Mucosa of descending colon (tissue), 3 donors: Measurements from ENCODE around the gene KRTAP20-4. TPM values are rescaled to one million over a fixed set of nuclear protein-coding genes. Genes with fewer than 3 reads are reported as not detected.

Experiments used
- ATAC-seq: fragments of 200-7000 bp; cut with Tn5 transposase; one replicate; pipeline ENCODE4 v1.9.1; 2020; ENCODE audit warnings: mild to moderate bottlenecking, moderate library complexity
- DNase-seq, 3 donors: peaks; one replicate each; pipeline ENCODE4 v3.0.0-alpha.2; 2020
- H3K36me3 ChIP-seq: fragments of 200-600 bp; one replicate; pipeline ENCODE4 v1.8.0; 2021; ENCODE audit warnings: low read depth, mild to moderate bottlenecking
- H3K4me1 ChIP-seq: fragments of 200-600 bp; one replicate; pipeline ENCODE4 v1.8.0; 2021; ENCODE audit warnings: low read depth, mild to moderate bottlenecking
- H3K4me3 ChIP-seq: fragments of 200-600 bp; one replicate; pipeline ENCODE4 v1.8.0; 2021; ENCODE audit warnings: mild to moderate bottlenecking
- H3K9me3 ChIP-seq: fragments of 200-600 bp; one replicate; pipeline ENCODE4 v1.8.0; 2021; ENCODE audit warnings: mild to moderate bottlenecking
- CTCF ChIP-seq: fragments of 200-600 bp; IDR thresholded peaks from one replicate; pipeline ENCODE4 v1.8.0; 2022; ENCODE audit warnings: antibody characterized with exemption, mild to moderate bottlenecking
- intact Hi-C, 2 donors: fragments of 100-400 bp; cut with DNase I in 1 of 2; cut with micrococcal nuclease in 1 of 2; formaldehyde crosslinking; loops; one replicate each; pipeline versions ENCODE4 v1.11.0 to v1.11.1; 2022; cut with DNase I, micrococcal nuclease
- long read RNA-seq, 2 donors: library from polyadenylated mRNA; unstranded; transcript quantifications; one replicate each; pipeline ENCODE4 v2.0.0, GENCODE V29; 2019 to 2021
- total RNA-seq, 3 donors: library from RNA; stranded (reverse); fragmentation: NEBNext Ultra II Directional in 2 of 3; extraction: Animal tissue kit (Norgen Biotek cat#: 25700) in 2 of 3; gene quantifications; one replicate each; pipeline versions ENCODE4 v1.2.1 to v1.2.4, GENCODE V29; 2021 to 2023
- donor health status: DM: no; HTN: no; CAD: no; lungs with moderate emphysema.
- donor health status: DM: no; HTN: no; CAD: no.
- donor health status: DM: no; HTN: yes; CAD: no.

The KRTAP20-4 gene
- total RNA-seq = not detected
- long read RNA-seq, donor 1 = 0 reads
- long read RNA-seq, donor 2 = 0 reads

- intact Hi-C loops = no loop called here
- TF ChIP-seq CTCF = no peak
- DNase-seq (no peak), ATAC-seq (no peak)
- no peaks in the 10 kb centered on the region for H3K36me3 ChIP-seq
- no peaks in the 10 kb centered on the region for H3K4me1 ChIP-seq
- no peak within 1 kb of the TSS for H3K4me3 ChIP-seq
- H3K9me3 ChIP-seq = peaks cover 53% of the 10 kb centered on the region
These were observed at the start of gene KRTAP20-4 for GRCh38 chr21:30620522-30620921. KRTAP20-4 (plus strand) TSS chr21:30620627.

GRCh38 chr21:30577766-30578165 is 42.7 kb upstream of the KRTAP20-4 start:
- Histone ChIP-seq H3K4me1 (no peaks in the 10 kb centered on the region), H3K4me3 (no peak overlapping the region), H3K36me3 (no peaks in the 10 kb centered on the region), H3K9me3 (peaks cover 44% of the 10 kb centered on the region)
- DNase-seq = no peak
- intact Hi-C loops = no loop called here
- no peak for ATAC-seq
- TF ChIP-seq CTCF = no peak

GRCh38 chr21:30579346-30579745 is 41.1 kb upstream of the KRTAP20-4 start:
- ATAC-seq = no peak
- no peaks in the 10 kb centered on the region for H3K4me1 ChIP-seq
- peaks cover 43% of the 10 kb centered on the region for H3K9me3 ChIP-seq
- no peak for TF ChIP-seq CTCF
- H3K36me3 ChIP-seq = no peaks in the 10 kb centered on the region
- DNase-seq = no peak
- intact Hi-C loops = no loop called here
- no peak overlapping the region for H3K4me3 ChIP-seq

GRCh38 chr21:30580132-30580531 is 40.3 kb upstream of the KRTAP20-4 start:
- intact Hi-C loops = no loop called here
- H3K36me3 ChIP-seq = no peaks in the 10 kb centered on the region
- H3K9me3 ChIP-seq = peaks cover 50% of the 10 kb centered on the region
- no peak for DNase-seq
- H3K4me1 ChIP-seq = no peaks in the 10 kb centered on the region
- no peak for ATAC-seq
- no peak for TF ChIP-seq CTCF
- H3K4me3 ChIP-seq = no peak overlapping the region

GRCh38 chr21:30582870-30583269 is 37.6 kb upstream of the KRTAP20-4 start:
- TF ChIP-seq CTCF = no peak
- Histone ChIP-seq H3K4me1 (no peaks in the 10 kb centered on the region), H3K4me3 (no peak overlapping the region), H3K36me3 (no peaks in the 10 kb centered on the region), H3K9me3 (peaks cover 42% of the 10 kb centered on the region)
- no peak for ATAC-seq
- intact Hi-C loops = no loop called here
- no peak for DNase-seq

- intact Hi-C loops = no loop called here
- no peak for DNase-seq
- no peak within 1 kb of the TSS for H3K4me3 ChIP-seq
- H3K4me1 ChIP-seq = no peaks in the 10 kb centered on the region
- no peak for ATAC-seq
- H3K9me3 ChIP-seq = peaks cover 44% of the 10 kb centered on the region
- no peaks in the 10 kb centered on the region for H3K36me3 ChIP-seq
- TF ChIP-seq CTCF = no peak
These were observed 30.1 kb upstream of the KRTAP20-4 start, which contains the start of gene KRTAP22-2 for GRCh38 chr21:30590297-30590696. KRTAP22-2 (minus strand) TSS chr21:30590397.
